Stomach (tissue), 9 donors: ENCODE results near the gene FMC1. TPM values are rescaled to one million over a fixed set of nuclear protein-coding genes. Genes with fewer than 3 reads are reported as not detected.

Experiments
- DNase-seq, 2 donors: peaks; one replicate each; pipeline versions ENCODE4 v3.0.0 to v3.0.0-alpha.2; 2013 to 2019
- H3K27ac ChIP-seq, 5 donors: fragments of 200-600 bp in 4 of 5; sonication (generic) in 4 of 5; one replicate each; pipeline ENCODE4 v1.5.1; 2013 to 2019; ENCODE audit warnings: mild to moderate bottlenecking in 1 of 5, moderate library complexity in 1 of 5
- H3K27me3 ChIP-seq, 3 donors: fragments of 200-600 bp; sonication (generic); one replicate each; pipeline ENCODE4 v1.5.1; 2017 to 2019; ENCODE audit warnings: mixed run types in 1 of 3
- H3K36me3 ChIP-seq, 4 donors: fragments of 200-600 bp; sonication (generic); 1 replicate in 3 of 4; 2 replicates in 1 of 4; pipeline ENCODE4 v1.5.1; 2016 to 2019
- H3K4me1 ChIP-seq, 4 donors: fragments of 200-600 bp; sonication (generic); one replicate each; pipeline ENCODE4 v1.5.1; 2016 to 2019
- H3K4me3 ChIP-seq, 4 donors: fragments of 200-600 bp; sonication (generic) in 3 of 4; one replicate each; pipeline ENCODE4 v1.5.1; 2016 to 2019; ENCODE audit warnings: mild to moderate bottlenecking in 1 of 4
- H3K9me3 ChIP-seq, 4 donors: fragments of 200-600 bp; sonication (generic); one replicate each; pipeline ENCODE4 v1.5.1; 2016 to 2019
- CTCF ChIP-seq, 7 experiments: fragments of 450-650 bp in 4 of 7; fragments of 200-600 bp in 3 of 7; sonication (generic) in 3 of 7; IDR thresholded peaks; one replicate each; pipeline ENCODE4 v1.5.1; 2016 to 2019; ENCODE audit warnings: antibody characterized with exemption in 7 of 7, control low read depth in 2 of 7, mild to moderate bottlenecking in 1 of 7
- EP300 ChIP-seq: sonication (generic); formaldehyde crosslinking; IDR thresholded peaks from one replicate; pipeline ENCODE4 v1.6.1; 2017; ENCODE audit warnings: antibody characterized with exemption
- POLR2A ChIP-seq, 4 donors: fragments of 450-650 bp; IDR thresholded peaks; one replicate each; pipeline ENCODE4 v1.6.1; 2016; ENCODE audit warnings: antibody characterized with exemption in 4 of 4, control low read depth in 2 of 4, mild to moderate bottlenecking in 1 of 4, moderate library complexity in 1 of 4
- POLR2AphosphoS5 ChIP-seq, 3 donors: sonication (generic); formaldehyde crosslinking; IDR thresholded peaks; one replicate each; pipeline ENCODE4 v1.6.1; 2016; ENCODE audit warnings: antibody characterized with exemption in 3 of 3
- WGBS, 5 donors: extraction: QIAGEN DNeasy Blood & Tissue Kit in 3 of 5; methylation state at CpG; one replicate each; pipeline versions ENCODE4 v1.1.5 to v1.1.7; 2013 to 2018; 5-methylcytosine and 5-hydroxymethylcytosine counted together
- intact Hi-C: fragments of 100-400 bp; cut with DNase I; formaldehyde crosslinking; loops from one replicate; pipeline ENCODE4 v1.15.1; 2023; ENCODE audit warnings: low total_unique reads
- polyA plus RNA-seq, 3 donors: library from polyadenylated mRNA; stranded (reverse); fragments of 200-250 nt; gene quantifications; one replicate each; pipeline ENCODE4 v1.2.3, GENCODE V29; 2013
- total RNA-seq, 5 donors: library from RNA; depleted of rRNA; stranded (reverse); fragments of >200 nt; gene quantifications; one replicate each; pipeline versions ENCODE4 v1.1.0 to v1.2.3, GENCODE V29; 2014 to 2016
- donor health status: healthy with polysubstance abuse.
- donor health status: Bipolar disorder and iron deficiency.
- donor health status: healthy.

FMC1 gene
- total and polyA plus RNA-seq, 8 donors, result 6.2 to 42.6 (median 13.6) TPM; not detected in 1

- no peak overlapping the region for H3K27ac ChIP-seq
- WGBS, 5 donors, result 48 to 60% (median 55%) methylated on average over 3 of the region's 3 CpGs
- no peak overlapping the region for H3K4me3 ChIP-seq
Measured at GRCh38 chr7:139362302-139362701, 21.2 kb downstream of the FMC1 start.

GRCh38 chr7:139362981-139363380 is 21.8 kb downstream of the FMC1 start:
- Histone ChIP-seq H3K27me3 (no peaks in the 10 kb centered on the region), H3K4me1 (peaks cover 27 to 80% (median 53%) of the 10 kb centered on the region in 4 donors), H3K27ac (no peak overlapping the region), H3K4me3 (no peak overlapping the region), H3K9me3 (no peaks in the 10 kb centered on the region), H3K36me3 (peaks cover 0 to 26% (median 12%) of the 10 kb centered on the region in 4 donors)
- intact Hi-C loops, result no loop called here
- DNase-seq, result no peak
- TF ChIP-seq POLR2AphosphoS5 (IDR thresholded peaks at IDR 0.05), result no peak
- TF ChIP-seq EP300, result no peak
- 86 to 93% (median 90%) methylated on average over 6 of the region's 6 CpGs for WGBS, 5 donors

More at GRCh38 chr7:139362302-139362701, 21.2 kb downstream of the FMC1 start:
- Histone ChIP-seq H3K36me3 (peaks cover 0 to 26% (median 9%) of the 10 kb centered on the region in 4 donors), H3K4me1 (peaks cover 29 to 76% (median 50%) of the 10 kb centered on the region in 4 donors), H3K27me3 (no peaks in the 10 kb centered on the region), H3K9me3 (no peaks in the 10 kb centered on the region)
- intact Hi-C loops, result no loop called here
- no peak for TF ChIP-seq POLR2AphosphoS5 (IDR thresholded peaks at IDR 0.05)
- TF ChIP-seq EP300, result no peak
- TF ChIP-seq CTCF (IDR thresholded peaks at IDR 0.05), result no peak
- TF ChIP-seq POLR2A (IDR thresholded peaks at IDR 0.05), result no peak
- DNase-seq, result no peak

GRCh38 chr7:139365336-139365735 is 24.2 kb downstream of the FMC1 start:
- Histone ChIP-seq H3K9me3 (no peaks in the 10 kb centered on the region), H3K27me3 (no peaks in the 10 kb centered on the region), H3K36me3 (peaks cover 0 to 26% (median 12%) of the 10 kb centered on the region in 4 donors), H3K4me1 (peaks cover 34 to 97% (median 68%) of the 10 kb centered on the region in 4 donors), H3K27ac (no peak overlapping the region), H3K4me3 (no peak overlapping the region)
- WGBS, 5 donors, result 75 to 82% (median 76%) methylated on average over 2 of the region's 2 CpGs
- no peak for DNase-seq
- intact Hi-C loops, result no loop called here
- TF ChIP-seq CTCF (IDR thresholded peaks at IDR 0.05), result no peak
- no peak for TF ChIP-seq POLR2AphosphoS5 (IDR thresholded peaks at IDR 0.05)
- TF ChIP-seq POLR2A (IDR thresholded peaks at IDR 0.05), result no peak
- TF ChIP-seq EP300, result no peak

- TF ChIP-seq CTCF (IDR thresholded peaks at IDR 0.05), result no peak
- no peak for TF ChIP-seq POLR2A (IDR thresholded peaks at IDR 0.05)
- Histone ChIP-seq H3K36me3 (peaks cover 0 to 26% (median 12%) of the 10 kb centered on the region in 4 donors), H3K4me1 (peaks cover 32 to 100% (median 72%) of the 10 kb centered on the region in 4 donors), H3K27me3 (no peaks in the 10 kb centered on the region), H3K27ac (no peak overlapping the region), H3K4me3 (no peak overlapping the region), H3K9me3 (no peaks in the 10 kb centered on the region)
- 96 to 99% (median 97%) methylated on average over 6 of the region's 6 CpGs for WGBS, 5 donors
- no peak for DNase-seq
- intact Hi-C loops, result no loop called here
Measured at GRCh38 chr7:139366400-139366799, 25.3 kb downstream of the FMC1 start.

GRCh38 chr7:139367438-139368155 is 26.5 kb downstream of the FMC1 start:
- no peaks in the 10 kb centered on the region for H3K27me3 ChIP-seq
- no peaks in the 10 kb centered on the region for H3K9me3 ChIP-seq
- H3K4me1 ChIP-seq, result peaks cover 26 to 100% (median 69%) of the 10 kb centered on the region in 4 donors
- no peak overlapping the region for H3K4me3 ChIP-seq
- TF ChIP-seq POLR2A (IDR thresholded peaks at IDR 0.05) (no peak), POLR2AphosphoS5 (IDR thresholded peaks at IDR 0.05) (no peak), CTCF (IDR thresholded peaks at IDR 0.05) (no peak), EP300 (no peak)
- WGBS, 5 donors, result 62 to 72% (median 68%) methylated on average over 6 of the region's 6 CpGs
- H3K36me3 ChIP-seq, result peaks cover 0 to 26% (median 12%) of the 10 kb centered on the region in 4 donors
- DNase-seq, result no peak
- intact Hi-C loops, result no loop called here
- no peak overlapping the region for H3K27ac ChIP-seq
